Natural killer cell (primary cell): Measurements from ENCODE around the gene POLG2. TPM values are rescaled to one million over a fixed set of nuclear protein-coding genes. Genes with fewer than 3 reads are reported as not detected.
"Not testable (repeated sequence)": the region's sequence is repeated elsewhere in the genome, so short reads cannot be mapped to it uniquely, and the experiment has no call there.

ENCODE experiments used
- ATAC-seq, 3 donors: fragments of 150-1000 bp in 2 of 3; fragments of 200-7000 bp in 1 of 3; cut with Tn5 transposase; 1 replicate in 1 of 3; 2 replicates in 2 of 3; pipeline ENCODE4 v1.10.0; 2021; ENCODE audit warnings: mild to moderate bottlenecking in 2 of 3, moderate library complexity in 2 of 3
- DNase-seq, 2 donors: peaks; one replicate each; pipeline versions ENCODE4 v3.0.0 to v3.0.0-alpha.2; 2013 to 2021; ENCODE audit warnings: mixed read lengths in 1 of 2
- H3K27ac ChIP-seq: one replicate; pipeline ENCODE4 v1.5.1; 2013; ENCODE audit warnings: mild to moderate bottlenecking, low read length
- H3K27me3 ChIP-seq: one replicate; pipeline ENCODE4 v1.6.1; 2013; ENCODE audit warnings: low read length; ENCODE audit not compliant: control insufficient read depth, insufficient read depth
- H3K36me3 ChIP-seq: one replicate; pipeline ENCODE4 v1.6.1; 2013; ENCODE audit warnings: low read length; ENCODE audit not compliant: control insufficient read depth, insufficient read depth
- H3K4me1 ChIP-seq: one replicate; pipeline ENCODE4 v1.6.1; 2013; ENCODE audit warnings: low read length; ENCODE audit not compliant: control insufficient read depth, insufficient read depth
- H3K4me3 ChIP-seq: one replicate; pipeline ENCODE4 v1.5.1; 2013; ENCODE audit warnings: low read length
- H3K9me3 ChIP-seq: one replicate; pipeline ENCODE4 v1.6.1; 2013; ENCODE audit warnings: low read length; ENCODE audit not compliant: control insufficient read depth, insufficient read depth
- H3K27ac Mint-ChIP-seq, 2 donors: one replicate each; pipeline ENCODE4 v1.8.0; 2022; ENCODE audit warnings: mild to moderate bottlenecking in 2 of 2, mixed read lengths in 2 of 2, moderate library complexity in 1 of 2
- H3K27me3 Mint-ChIP-seq, 2 donors: one replicate each; pipeline ENCODE4 v1.8.0; 2022; ENCODE audit warnings: low read depth in 2 of 2, mixed read lengths in 2 of 2
- H3K36me3 Mint-ChIP-seq: one replicate; pipeline ENCODE4 v1.8.0; 2022; ENCODE audit warnings: mixed read lengths
- H3K4me1 Mint-ChIP-seq, 2 donors: one replicate each; pipeline ENCODE4 v1.8.0; 2022; ENCODE audit warnings: mixed read lengths in 2 of 2
- H3K4me3 Mint-ChIP-seq: one replicate; pipeline ENCODE4 v1.8.0; 2022; ENCODE audit warnings: mild to moderate bottlenecking, moderate library complexity, mixed read lengths
- H3K9me3 Mint-ChIP-seq, 2 donors: one replicate each; pipeline ENCODE4 v1.8.0; 2022; ENCODE audit warnings: mixed read lengths in 2 of 2
- CTCF ChIP-seq: fragments of 200-600 bp; IDR thresholded peaks from one replicate; pipeline ENCODE4 v1.8.0; 2022; ENCODE audit warnings: antibody characterized with exemption
- WGBS: methylation state at CpG from one replicate; pipeline ENCODE4 v1.1.7; 2013; ENCODE audit warnings: missing lambda C conversion rate; ENCODE audit not compliant: insufficient coverage; 5-methylcytosine and 5-hydroxymethylcytosine counted together
- intact Hi-C: fragments of 100-400 bp; cut with micrococcal nuclease; formaldehyde crosslinking; loops from one replicate; pipeline ENCODE4 v1.14.2; 2022
- total RNA-seq, 4 donors: library from RNA; stranded (reverse); fragments of 120-200 nt in 1 of 4; gene quantifications; one replicate each; pipeline versions ENCODE4 v1.2.3 to v1.2.4, GENCODE V29; 2013 to 2022

POLG2 gene
- total RNA-seq, 3 donors from 2014 or later (not counting 1 experiment from before 2014, with no cell fraction given), result 34.7 to 65.3 (median 41.2) TPM

DNA sequence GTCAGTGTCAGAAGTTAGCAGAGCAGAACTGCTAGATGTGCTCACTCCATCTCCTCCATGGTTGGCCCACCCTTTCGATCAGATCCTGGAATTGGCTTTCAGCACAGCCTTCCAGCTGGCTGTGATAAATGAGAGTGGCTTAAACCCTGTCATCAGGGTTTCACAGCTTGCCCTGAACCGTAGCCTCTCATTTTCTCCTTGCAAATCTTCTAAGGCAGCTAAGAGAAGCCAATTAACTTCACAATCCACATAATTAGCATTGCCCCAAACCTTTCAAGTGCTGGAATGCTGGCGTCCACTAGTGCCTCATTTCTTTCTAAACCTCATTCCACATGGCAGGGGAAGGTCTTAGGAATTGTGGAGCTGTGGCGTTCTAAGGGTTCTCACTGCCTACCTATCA, 26.2 kb downstream of the POLG2 start:
- intact Hi-C loops, result no loop called here
- H3K4me1 Mint-ChIP-seq, result no peaks in the 10 kb centered on the region
- H3K9me3 Mint-ChIP-seq, result no peaks in the 10 kb centered on the region
- H3K4me3 ChIP-seq, result no peak overlapping the region
- 97% methylated on average over 2 of the region's 4 CpGs for WGBS
- H3K36me3 ChIP-seq, result no peaks in the 10 kb centered on the region
- DNase-seq, result no peak
- no peaks in the 10 kb centered on the region for H3K4me1 ChIP-seq
- no peak for TF ChIP-seq CTCF
- no peaks in the 10 kb centered on the region for H3K36me3 Mint-ChIP-seq
- H3K27ac ChIP-seq, result no peak overlapping the region
- H3K27ac Mint-ChIP-seq, result no peak overlapping the region
- ATAC-seq, result no peak
- H3K27me3 ChIP-seq, result no peaks in the 10 kb centered on the region
- H3K27me3 Mint-ChIP-seq, result peaks cover 0 to 4% of the 10 kb centered on the region in 2 donors
- H3K4me3 Mint-ChIP-seq, result no peak overlapping the region
- H3K9me3 ChIP-seq, result no peaks in the 10 kb centered on the region

DNA sequence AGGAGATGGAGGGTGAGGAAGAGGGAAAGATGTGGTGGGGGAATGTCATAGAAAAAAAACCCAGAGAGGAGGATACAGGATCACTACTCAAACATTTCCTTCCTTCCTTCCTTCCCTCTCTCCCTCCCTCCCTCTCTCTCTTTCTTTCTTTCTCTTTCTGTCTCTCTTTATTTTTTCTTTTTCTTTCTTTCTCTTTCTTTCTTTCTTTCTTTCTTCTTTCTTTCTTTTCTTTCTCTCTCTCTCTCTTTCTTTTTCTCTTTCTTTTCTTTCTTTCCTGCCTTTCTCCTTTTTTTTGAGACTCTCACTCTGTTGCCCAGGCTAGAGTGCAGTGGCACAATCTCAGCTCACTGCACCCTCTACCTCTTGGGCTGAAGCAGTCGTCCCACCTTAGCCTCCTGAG, 30.0 kb downstream of the POLG2 start:
- H3K4me3 Mint-ChIP-seq, DNase-seq, H3K27me3 Mint-ChIP-seq, H3K9me3 ChIP-seq, H3K9me3 Mint-ChIP-seq, intact Hi-C loops, H3K27ac Mint-ChIP-seq, H3K27me3 ChIP-seq, H3K27ac ChIP-seq, H3K36me3 ChIP-seq, H3K4me1 Mint-ChIP-seq, H3K36me3 Mint-ChIP-seq, H3K4me1 ChIP-seq, H3K4me3 ChIP-seq, ATAC-seq: not testable (repeated sequence)
- 91% methylated on average over 1 of the region's 1 CpG for WGBS

- Histone ChIP-seq H3K36me3 (no peaks in the 10 kb centered on the region), H3K4me3 (no peak overlapping the region), H3K4me1 (no peaks in the 10 kb centered on the region), H3K27me3 (no peaks in the 10 kb centered on the region), H3K27ac (no peak overlapping the region), H3K9me3 (no peaks in the 10 kb centered on the region)
- ATAC-seq (no peak), DNase-seq (no peak)
- no peak for TF ChIP-seq CTCF
- Mint-ChIP-seq H3K36me3 (no peaks in the 10 kb centered on the region), H3K4me1 (no peaks in the 10 kb centered on the region), H3K27ac (no peak overlapping the region), H3K4me3 (no peak overlapping the region), H3K9me3 (no peaks in the 10 kb centered on the region), H3K27me3 (peaks cover 0 to 4% of the 10 kb centered on the region in 2 donors)
- intact Hi-C loops, result no loop called here
- 93% methylated on average over 6 of the region's 9 CpGs for WGBS
These were observed 30.7 kb downstream of the POLG2 start for GRCh38 chr17:64466019-64466735.

- TF ChIP-seq CTCF, result no peak
- DNase-seq, result no peak
- Mint-ChIP-seq H3K9me3 (no peaks in the 10 kb centered on the region), H3K27ac (no peak overlapping the region), H3K4me3 (no peak overlapping the region), H3K27me3 (peaks cover 0 to 2% of the 10 kb centered on the region in 2 donors), H3K36me3 (no peaks in the 10 kb centered on the region), H3K4me1 (no peaks in the 10 kb centered on the region)
- H3K27ac ChIP-seq, result no peak overlapping the region
- peaks cover 5% of the 10 kb centered on the region for H3K4me1 ChIP-seq
- no peak overlapping the region for H3K4me3 ChIP-seq
- WGBS, result 95% methylated on average over 3 of the region's 6 CpGs
- H3K27me3 ChIP-seq, result no peaks in the 10 kb centered on the region
- no peaks in the 10 kb centered on the region for H3K36me3 ChIP-seq
- intact Hi-C loops, result no loop called here
- no peak for ATAC-seq
- no peaks in the 10 kb centered on the region for H3K9me3 ChIP-seq
These were observed 35.1 kb downstream of the POLG2 start for GRCh38 chr17:64461788-64462187.
